ENCODE measurements around the gene ETV1. TPM values are rescaled to one million over a fixed set of nuclear protein-coding genes. Genes with fewer than 3 reads are reported as not detected.
A peak's percentile ranks its signal among the peaks of the same experiment; 100 is the strongest.

The ETV1 gene
- total and polyA plus RNA-seq, 9 of the 15 experiments (the other 6 are each of a cell fraction or from before 2014, with no cell fraction given) = 7.2 to 27.4 (median 14.0) TPM

DNA sequence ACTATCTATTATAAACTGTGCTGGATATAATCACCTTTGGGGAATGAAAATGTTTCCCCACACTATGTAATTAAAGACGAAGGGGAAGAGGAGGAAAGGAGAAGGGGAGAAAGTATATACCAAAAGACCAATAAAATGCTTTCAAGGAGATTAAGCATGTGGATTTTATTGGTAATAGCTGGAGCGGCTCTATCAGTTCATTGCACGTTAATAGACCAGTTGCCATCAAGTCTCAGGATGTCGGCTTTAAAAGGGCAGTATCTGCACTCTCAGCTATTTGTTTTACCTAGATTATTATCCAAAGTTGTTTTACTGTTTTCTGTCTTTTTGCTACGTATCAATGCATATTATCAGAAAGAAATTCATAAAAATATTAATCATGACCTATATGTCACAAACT is 9.0 kb downstream of the ETV1 start:
- ChIA-PET POLR2A (interaction anchor here (0.6 to 4.3 kb wide), 5 partner anchors 9 to 43 kb away, joined by 3 to 17 read pairs (median 3); partner anchors contain the start of gene ETV1), CTCF (ENCODE audit: low intra/inter-chr PET ratio) (no interaction called here)
- Histone ChIP-seq H3K27me3 (ENCODE audit: control insufficient read depth in 2 of 2, insufficient read depth in 2 of 2, low read length in 2 of 2) (no peaks in the 10 kb centered on the region), H3K27ac (ENCODE audit: extremely low read depth, low read depth, low read length) (peak overlapping the region; percentile 85), H3K4me2 (ENCODE audit: insufficient read depth, low read length) (peak overlapping the region; percentile 61), H3K4me1 (replicated peaks in 1 of 2; ENCODE audit: control insufficient read depth in 2 of 2, insufficient read depth in 2 of 2, low read length in 2 of 2) (peaks cover 0 to 19% of the 10 kb centered on the region in 2 experiments; a peak in 3 of 5 replicates), H3K9me1 (ENCODE audit: control insufficient read depth, insufficient read depth, low read length) (no peaks in the 10 kb centered on the region), H4K20me1 (replicated peaks; ENCODE audit: control insufficient read depth, insufficient read depth, low read length) (no peaks in the 10 kb centered on the region), H2AFZ (ENCODE audit: low read depth, low read length) (peak overlapping the region; percentile 84), H3K9ac (ENCODE audit: insufficient read depth in 1 of 2, low read depth in 2 of 2, low read length in 2 of 2) (peak overlapping the region in 1 of 2 experiments; percentile 69; a peak in 2 of 4 replicates), H3K79me2 (ENCODE audit: control insufficient read depth, insufficient read depth, low read length) (peaks cover 38% of the 10 kb centered on the region), H3K36me3 (ENCODE audit: control insufficient read depth, insufficient read depth, low read length) (peaks cover 9% of the 10 kb centered on the region; the same call in 1 of the 3 replicates), H3K9me3 (replicated peaks; ENCODE audit: control insufficient read depth, insufficient read depth, low read depth, low read length) (no peaks in the 10 kb centered on the region), H3K4me3 (no peak overlapping the region)
- TF ChIP-seq ELF1 (tag; IDR thresholded peaks at IDR 0.05) (no peak), POLR2H (tag; IDR thresholded peaks at IDR 0.05; ENCODE audit: low read depth) (no peak), RBM34 (IDR thresholded peaks at IDR 0.05; ENCODE audit: borderline replicate concordance, insufficient read depth, low read length) (no peak), RBFOX2 (IDR thresholded peaks at IDR 0.05; ENCODE audit: low read depth, low read length) (0 out of 2 replicates have a peak, but pooled peaks have one; percentile 8), ZNF316 (IDR thresholded peaks at IDR 0.05) (peak; percentile 71), GTF2A2 (tag; IDR thresholded peaks at IDR 0.05) (no peak), DACH1 (IDR thresholded peaks at IDR 0.05; ENCODE audit: partially characterized antibody) (peak; percentile 40)
- TF ChIP-seq, protein P1, sequence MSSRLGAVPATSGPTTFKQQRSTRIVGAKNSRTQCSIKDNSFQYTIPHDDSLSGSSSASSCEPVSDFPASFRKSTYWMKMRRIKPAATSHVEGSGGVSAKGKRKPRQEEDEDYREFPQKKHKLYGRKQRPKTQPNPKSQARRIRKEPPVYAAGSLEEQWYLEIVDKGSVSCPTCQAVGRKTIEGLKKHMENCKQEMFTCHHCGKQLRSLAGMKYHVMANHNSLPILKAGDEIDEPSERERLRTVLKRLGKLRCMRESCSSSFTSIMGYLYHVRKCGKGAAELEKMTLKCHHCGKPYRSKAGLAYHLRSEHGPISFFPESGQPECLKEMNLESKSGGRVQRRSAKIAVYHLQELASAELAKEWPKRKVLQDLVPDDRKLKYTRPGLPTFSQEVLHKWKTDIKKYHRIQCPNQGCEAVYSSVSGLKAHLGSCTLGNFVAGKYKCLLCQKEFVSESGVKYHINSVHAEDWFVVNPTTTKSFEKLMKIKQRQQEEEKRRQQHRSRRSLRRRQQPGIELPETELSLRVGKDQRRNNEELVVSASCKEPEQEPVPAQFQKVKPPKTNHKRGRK (tag; IDR thresholded peaks at IDR 0.05) = peak; percentile 69
- ATAC-seq (peak; percentile 10; the same call in 2 of the 3 replicates), FAIRE-seq (no peak), DNase-seq (ENCODE audit: extremely low read depth in 1 of 4, low spot score in 3 of 4) (peak in 1 of 4 experiments; percentile 25)
- 16% methylated on average over 5 of the region's 5 CpGs for WGBS (ENCODE audit: insufficient coverage, low coverage, missing lambda C conversion rate)
- in situ Hi-C loops (cut with MboI) (loop anchor here (25.0 kb wide), 1 partner anchor 1268 kb away; no protein-coding TSS in a partner anchor), intact Hi-C loops (cut with micrococcal nuclease) (loop anchor here (5.0 kb wide), 1 partner anchor 1578 kb away; the partner anchor contains the start of gene VWDE)
- no TSS peak for BruUV-seq (replicated peaks)
